NT2/D1 (cell line): ENCODE results near the gene RUNX1.

Experiments used
- DNase-seq: peaks from one replicate; pipeline ENCODE4 v3.0.0-alpha.2; 2011; ENCODE audit warnings: low read depth, low spot score
- H3K27me3 ChIP-seq: 2 replicates; pipeline ENCODE4 v1.6.0; 2011; ENCODE audit warnings: mild to moderate bottlenecking; ENCODE audit not compliant: insufficient read length, insufficient read depth
- H3K36me3 ChIP-seq: 2 replicates; pipeline ENCODE4 v1.6.1; 2011; ENCODE audit warnings: mild to moderate bottlenecking, low read length, mixed read lengths; ENCODE audit not compliant: insufficient read depth, insufficient read length
- H3K4me1 ChIP-seq: 2 replicates; pipeline ENCODE4 v1.5.1; 2011; ENCODE audit not compliant: insufficient read depth, insufficient read length
- H3K4me3 ChIP-seq: 2 replicates; pipeline ENCODE4 v1.5.1; 2011; ENCODE audit warnings: low read depth; ENCODE audit not compliant: insufficient read length
- H3K9ac ChIP-seq: 2 replicates; pipeline ENCODE4 v1.6.0; 2011; ENCODE audit warnings: low read depth; ENCODE audit not compliant: insufficient read length
- H3K9me3 ChIP-seq: 2 replicates; pipeline ENCODE4 v1.5.1; 2011; ENCODE audit warnings: mild to moderate bottlenecking, low read length; ENCODE audit not compliant: insufficient read depth
- SUZ12 ChIP-seq: IDR thresholded peaks from 2 replicates; pipeline ENCODE4 v1.6.1; 2011; ENCODE audit not compliant: insufficient read length, insufficient read depth; ENCODE audit errors: extremely low read depth
- YY1 ChIP-seq: IDR thresholded peaks from 2 replicates; pipeline ENCODE4 v1.6.1; 2011; ENCODE audit not compliant: insufficient read length, insufficient read depth
- ZNF274 ChIP-seq: IDR thresholded peaks from 2 replicates; pipeline ENCODE4 v1.6.1; 2011; ENCODE audit warnings: mild to moderate bottlenecking, low read depth, low read length

RUNX1 gene

DNA sequence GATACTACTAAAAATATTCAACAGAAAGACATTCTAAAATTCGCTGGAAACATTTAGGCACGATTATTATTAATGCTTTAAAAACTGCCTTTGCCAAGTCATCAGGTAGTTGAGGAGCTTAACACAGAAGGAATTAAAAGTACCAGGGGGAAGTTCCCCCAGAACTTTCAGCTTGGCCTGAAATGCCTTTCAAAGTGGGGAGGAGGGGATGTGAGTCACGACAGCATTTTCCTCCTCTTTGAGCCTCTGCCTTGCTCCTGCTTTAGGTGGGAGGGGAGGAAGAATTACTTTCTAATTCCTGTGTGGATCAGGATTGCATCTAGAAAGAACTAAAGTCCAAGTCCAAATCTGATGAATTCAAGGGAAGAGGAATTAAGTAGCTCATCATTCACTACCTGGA, 196.7 kb downstream of the RUNX1 start:
- H3K9me3 ChIP-seq = no peaks in the 10 kb centered on the region; the same call in 1 of the 2 replicates
- DNase-seq = no peak
- TF ChIP-seq ZNF274 (no peak), YY1 (no peak), SUZ12 (no peak)
- peaks cover 64% of the 10 kb centered on the region for H3K36me3 ChIP-seq
- no peak overlapping the region for H3K9ac ChIP-seq
- no peaks in the 10 kb centered on the region for H3K4me1 ChIP-seq
- no peak overlapping the region for H3K4me3 ChIP-seq
- H3K27me3 ChIP-seq = no peaks in the 10 kb centered on the region

GRCh38 chr21:34850166-34850690, 198.9 kb downstream of the RUNX1 start:
- TF ChIP-seq SUZ12 (no peak), YY1 (no peak), ZNF274 (no peak)
- no peaks in the 10 kb centered on the region; the same call in 1 of the 2 replicates for H3K9me3 ChIP-seq
- H3K9ac ChIP-seq = no peak overlapping the region
- no peak overlapping the region for H3K4me3 ChIP-seq
- H3K36me3 ChIP-seq = peaks cover 43% of the 10 kb centered on the region
- H3K27me3 ChIP-seq = no peaks in the 10 kb centered on the region
- H3K4me1 ChIP-seq = no peaks in the 10 kb centered on the region
- no peak for DNase-seq

DNA sequence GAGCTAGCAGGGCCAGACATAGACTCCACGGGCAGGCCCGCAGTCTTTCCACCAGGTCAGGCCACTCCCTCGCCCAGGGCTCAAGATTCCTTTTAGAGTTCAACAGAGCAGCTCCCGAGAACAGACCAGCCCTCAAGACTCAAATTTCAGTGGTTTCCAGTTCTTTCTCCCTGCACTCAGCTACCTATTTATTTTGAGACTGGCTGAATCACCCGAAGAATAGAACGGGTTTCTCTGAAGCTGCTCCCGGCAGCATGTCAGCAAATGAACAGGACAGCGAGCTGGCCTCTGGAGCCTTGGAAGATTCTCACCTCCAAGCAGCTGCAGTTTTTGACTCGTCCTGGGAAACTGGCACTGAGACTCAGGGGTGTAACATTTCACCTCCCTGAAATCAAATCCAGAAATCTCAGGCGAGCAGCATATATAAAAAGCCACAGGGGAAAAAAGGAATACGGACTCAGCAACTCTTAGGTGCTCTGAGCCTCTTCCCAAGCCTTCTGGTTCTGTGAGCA, 202.4 kb downstream of the RUNX1 start:
- TF ChIP-seq YY1 (no peak), SUZ12 (no peak), ZNF274 (no peak)
- peaks cover 35% of the 10 kb centered on the region for H3K36me3 ChIP-seq
- H3K4me3 ChIP-seq = peak overlapping the region; percentile 6
- H3K4me1 ChIP-seq = peaks cover 12% of the 10 kb centered on the region
- H3K9me3 ChIP-seq = no peaks in the 10 kb centered on the region; the same call in 1 of the 2 replicates
- no peak for DNase-seq
- no peaks in the 10 kb centered on the region for H3K27me3 ChIP-seq
- H3K9ac ChIP-seq = peak overlapping the region; percentile 61

DNA sequence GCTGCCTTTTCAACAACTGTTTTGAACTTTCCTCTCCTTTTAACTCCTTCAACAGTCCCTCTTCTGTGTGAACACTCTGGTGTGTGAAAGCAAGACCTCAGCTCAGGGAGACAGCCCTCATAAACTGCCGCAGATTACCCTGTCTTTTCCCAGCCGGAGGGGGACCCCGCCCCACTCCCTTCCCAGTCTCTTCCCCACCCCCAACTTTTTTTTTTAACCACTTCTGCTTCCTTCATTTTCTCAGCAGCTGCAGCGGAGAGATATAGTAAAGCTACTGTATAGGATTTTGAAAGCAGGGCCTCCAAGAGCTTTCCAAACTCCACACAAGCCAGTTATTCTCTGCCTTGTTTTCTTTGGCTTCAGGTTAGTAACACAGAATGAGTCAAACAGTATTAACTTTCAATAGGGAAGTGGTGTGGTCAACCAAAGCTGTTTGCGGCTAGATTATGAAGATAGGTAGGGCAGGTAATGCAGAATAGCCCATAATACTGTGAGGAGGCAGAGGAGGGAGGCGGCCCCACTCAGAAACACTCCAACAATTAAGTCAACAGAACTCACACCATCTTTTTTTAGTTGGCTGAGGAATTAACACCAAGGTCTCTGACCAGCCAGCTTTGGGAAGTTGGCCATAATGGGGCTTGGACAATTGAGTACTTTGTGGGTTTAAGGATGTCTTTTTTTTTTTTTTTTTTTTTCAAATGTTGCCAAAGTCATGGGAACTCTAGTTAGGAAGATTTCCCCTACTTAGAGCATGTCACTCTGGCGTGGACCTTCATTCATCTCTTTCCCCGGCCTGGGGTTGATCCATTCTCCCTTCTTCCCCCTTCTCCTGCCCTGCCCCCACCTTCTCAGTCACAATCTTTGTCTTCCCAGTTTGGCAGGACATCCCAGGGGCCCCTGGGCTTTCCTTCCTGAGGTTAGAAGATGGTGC, 203.3 kb downstream of the RUNX1 start:
- peaks cover 35% of the 10 kb centered on the region for H3K36me3 ChIP-seq
- DNase-seq = no peak

DNA sequence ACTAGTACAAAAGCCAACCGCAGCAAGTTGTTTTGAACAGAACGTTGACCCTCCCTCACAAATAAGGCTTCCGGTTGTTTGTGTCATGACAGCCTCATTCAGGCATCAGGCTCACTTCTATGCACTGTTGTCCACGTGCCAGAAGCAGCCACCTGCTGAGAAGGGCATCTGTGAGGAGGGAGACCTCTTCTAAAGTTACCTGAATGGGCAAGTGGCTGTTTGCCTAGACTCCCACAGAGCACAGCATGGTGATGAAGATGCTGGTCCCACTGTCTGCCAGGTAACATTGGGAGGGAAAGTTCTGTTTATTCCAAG, 204.2 kb downstream of the RUNX1 start:
- Histone ChIP-seq H3K27me3 (no peaks in the 10 kb centered on the region), H3K9ac (no peak overlapping the region), H3K36me3 (peaks cover 35% of the 10 kb centered on the region), H3K4me1 (peaks cover 17% of the 10 kb centered on the region), H3K9me3 (no peaks in the 10 kb centered on the region), H3K4me3 (no peak overlapping the region)
- TF ChIP-seq YY1 (no peak), SUZ12 (no peak), ZNF274 (no peak)
- DNase-seq = no peak

More for the DNA sequence above, 203.3 kb downstream of the RUNX1 start:
- no peak overlapping the region for H3K4me3 ChIP-seq
- H3K9ac ChIP-seq = peak overlapping the region; percentile 37
- H3K9me3 ChIP-seq = no peaks in the 10 kb centered on the region
- peaks cover 13% of the 10 kb centered on the region for H3K4me1 ChIP-seq
- H3K27me3 ChIP-seq = no peaks in the 10 kb centered on the region
- TF ChIP-seq YY1 (no peak), ZNF274 (no peak), SUZ12 (no peak)

- Histone ChIP-seq H3K4me1 (peaks cover 17% of the 10 kb centered on the region), H3K9me3 (no peaks in the 10 kb centered on the region), H3K9ac (no peak overlapping the region), H3K4me3 (no peak overlapping the region), H3K36me3 (peaks cover 41% of the 10 kb centered on the region), H3K27me3 (no peaks in the 10 kb centered on the region)
- no peak for DNase-seq
- TF ChIP-seq YY1 (no peak), SUZ12 (no peak), ZNF274 (no peak)
Measured at GRCh38 chr21:34844013-34844923, 204.8 kb downstream of the RUNX1 start.
